Measurements from ENCODE around the gene LHFPL4. TPM values are rescaled to one million over a fixed set of nuclear protein-coding genes. Genes with fewer than 3 reads are reported as not detected.

The LHFPL4 gene
- total and polyA plus RNA-seq, 9 of the 15 experiments (the other 6 are each of a cell fraction or from before 2014, with no cell fraction given), result not detected

DNA sequence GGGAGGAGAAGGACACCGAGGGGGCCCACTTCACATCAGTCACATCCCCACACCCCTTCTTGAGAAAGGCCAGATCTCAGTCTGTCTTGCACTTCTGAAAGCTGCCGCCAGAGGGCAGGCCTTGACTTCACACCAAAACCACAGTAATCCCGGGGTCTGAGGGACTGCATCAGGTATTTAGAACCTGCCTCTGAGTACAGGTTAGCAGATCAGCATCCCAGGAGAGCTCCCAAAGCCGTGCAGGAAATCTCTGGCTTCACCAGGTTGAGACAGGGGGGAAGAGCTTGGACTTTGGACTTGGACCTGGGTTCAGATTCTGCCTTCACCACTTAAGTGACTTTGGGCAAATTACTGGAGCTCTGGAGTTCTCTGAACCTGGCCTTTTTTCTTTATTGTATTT is 50.3 kb downstream of the LHFPL4 start (continued):
- no peak for TF ChIP-seq CHCHD3 (CRISPR knock-in tag; IDR thresholded peaks at IDR 0.05)
- no peak for TF ChIP-seq CCAR2 (IDR thresholded peaks at IDR 0.05; ENCODE audit: low read depth, low read length)
- TF ChIP-seq ZNF384 (IDR thresholded peaks at IDR 0.05; ENCODE audit: low read depth, low read length), result 0 out of 2 replicates have a peak, but pooled peaks have one; percentile 45
- TF ChIP-seq PPARD (CRISPR knock-in tag; IDR thresholded peaks at IDR 0.05), result no peak
- 0 out of 2 replicates have a peak, but pooled peaks have one; percentile 33 for TF ChIP-seq BCOR (IDR thresholded peaks at IDR 0.05)
- 0 out of 2 replicates have a peak, but pooled peaks have one; percentile 11 for TF ChIP-seq TEAD4 (IDR thresholded peaks at IDR 0.05; ENCODE audit: low read length)
- no peak for TF ChIP-seq TEAD4 (CRISPR knock-in tag; IDR thresholded peaks at IDR 0.05; ENCODE audit: borderline replicate concordance)
- TF ChIP-seq ARID1B (IDR thresholded peaks at IDR 0.05), result no peak
- TF ChIP-seq CREB3L1 (IDR thresholded peaks at IDR 0.05; ENCODE audit: borderline replicate concordance, low read depth), result no peak
- TF ChIP-seq MECOM (CRISPR knock-in tag; IDR thresholded peaks at IDR 0.05), result no peak
- no peak for TF ChIP-seq PTTG1 (tag; IDR thresholded peaks at IDR 0.05; ENCODE audit: low read depth)
- peak; percentile 24; the same call in 1 of the 2 replicates for TF ChIP-seq ATF7 (IDR thresholded peaks at IDR 0.05)
- TF ChIP-seq, protein P1, sequence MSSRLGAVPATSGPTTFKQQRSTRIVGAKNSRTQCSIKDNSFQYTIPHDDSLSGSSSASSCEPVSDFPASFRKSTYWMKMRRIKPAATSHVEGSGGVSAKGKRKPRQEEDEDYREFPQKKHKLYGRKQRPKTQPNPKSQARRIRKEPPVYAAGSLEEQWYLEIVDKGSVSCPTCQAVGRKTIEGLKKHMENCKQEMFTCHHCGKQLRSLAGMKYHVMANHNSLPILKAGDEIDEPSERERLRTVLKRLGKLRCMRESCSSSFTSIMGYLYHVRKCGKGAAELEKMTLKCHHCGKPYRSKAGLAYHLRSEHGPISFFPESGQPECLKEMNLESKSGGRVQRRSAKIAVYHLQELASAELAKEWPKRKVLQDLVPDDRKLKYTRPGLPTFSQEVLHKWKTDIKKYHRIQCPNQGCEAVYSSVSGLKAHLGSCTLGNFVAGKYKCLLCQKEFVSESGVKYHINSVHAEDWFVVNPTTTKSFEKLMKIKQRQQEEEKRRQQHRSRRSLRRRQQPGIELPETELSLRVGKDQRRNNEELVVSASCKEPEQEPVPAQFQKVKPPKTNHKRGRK (tag; IDR thresholded peaks at IDR 0.05), result no peak
- TF ChIP-seq U2AF1 (optimal IDR thresholded peaks at IDR 0.05; ENCODE audit: low read depth, low read length), result no peak

Measured in K562 (cell line).